GM18873 (cell line): Measurements from ENCODE around the gene EIF2S3B.

ENCODE experiments used
- ATAC-seq: cut with Tn5 transposase; IDR thresholded peaks from one replicate; pipeline ENCODE4 v1.9.1; 2021; ENCODE audit warnings: mild to moderate bottlenecking, moderate library complexity, moderate number of reproducible peaks; ENCODE audit not compliant: unreplicated experiment, low FRiP score

Gene EIF2S3B

GRCh38 chr12:10553148-10553547 lies 47.5 kb downstream of the EIF2S3B start:
- no peak for ATAC-seq

- ATAC-seq: no peak
Observed at GRCh38 chr12:10554228-10554755, 48.6 kb downstream of the EIF2S3B start.

GRCh38 chr12:10554756-10555481 lies 49.2 kb downstream of the EIF2S3B start:
- ATAC-seq: no peak

GRCh38 chr12:10557329-10557728 lies 51.6 kb downstream of the EIF2S3B start:
- no peak for ATAC-seq

GRCh38 chr12:10557766-10558165 lies 52.1 kb downstream of the EIF2S3B start:
- no peak for ATAC-seq
